H1 (cell line): ENCODE data around the gene MEIS3. TPM values are rescaled to one million over a fixed set of nuclear protein-coding genes. Genes with fewer than 3 reads are reported as not detected.
A peak's percentile ranks its signal among the peaks of the same experiment; 100 is the strongest.

Source experiments
- ATF2 ChIP-seq: IDR thresholded peaks from 2 replicates; pipeline ENCODE4 v1.6.1; 2012; ENCODE audit warnings: low read length, inconsistent platforms
- CEBPB ChIP-seq: IDR thresholded peaks from 2 replicates; pipeline ENCODE4 v1.6.1; 2012; ENCODE audit warnings: low read depth, low read length
- CHD1 ChIP-seq: IDR thresholded peaks from 2 replicates; pipeline ENCODE4 v1.6.1; 2012; ENCODE audit warnings: low read depth, low read length, improper control_type of control experiment
- CHD2 ChIP-seq: IDR thresholded peaks from 2 replicates; pipeline ENCODE4 v1.6.1; 2012; ENCODE audit warnings: low read length, improper control_type of control experiment
- CREB1 ChIP-seq: IDR thresholded peaks from 2 replicates; pipeline ENCODE4 v1.6.1; 2012; ENCODE audit warnings: inconsistent platforms
- CTBP2 ChIP-seq: IDR thresholded peaks from 2 replicates; pipeline ENCODE4 v1.7.0; 2011; ENCODE audit warnings: borderline replicate concordance, mild to moderate bottlenecking, moderate library complexity, mixed read lengths, low read length; ENCODE audit not compliant: insufficient read depth, insufficient read length
- EGR1 ChIP-seq: IDR thresholded peaks from 2 replicates; pipeline ENCODE4 v1.6.1; 2011; ENCODE audit warnings: low read depth, low read length, borderline replicate concordance
- EP300 ChIP-seq, 2 experiments: IDR thresholded peaks; 1 replicate in 1 of 2; 2 replicates in 1 of 2; pipeline ENCODE4 v1.6.1; 2011 to 2012; ENCODE audit warnings: low read depth in 2 of 2, low read length in 2 of 2, mild to moderate bottlenecking in 2 of 2, borderline replicate concordance in 1 of 2, inconsistent platforms in 1 of 2, moderate library complexity in 1 of 2
- EZH2 ChIP-seq: fragments of 200-600 bp; sonication (generic); IDR thresholded peaks from 2 replicates; pipeline ENCODE4 v1.7.1; 2012; ENCODE audit warnings: low read depth, mild to moderate bottlenecking, moderate library complexity, low read length, inconsistent platforms; ENCODE audit not compliant: severe bottlenecking
- GABPA ChIP-seq: IDR thresholded peaks from 2 replicates; pipeline ENCODE4 v1.6.1; 2011; ENCODE audit warnings: mild to moderate bottlenecking, low read length, moderate library complexity, borderline replicate concordance; ENCODE audit not compliant: insufficient read depth
- GTF2F1 ChIP-seq: IDR thresholded peaks from 2 replicates; pipeline ENCODE4 v1.6.1; 2012; ENCODE audit warnings: low read depth, low read length, improper control_type of control experiment, borderline replicate concordance
- HDAC2 ChIP-seq, 2 experiments: fragments of 300-600 bp in 1 of 2; sonication (generic) in 1 of 2; IDR thresholded peaks; 2 replicates each; pipeline ENCODE4 v1.6.1; 2011 to 2012; ENCODE audit warnings: low read depth in 2 of 2, low read length in 2 of 2, mild to moderate bottlenecking in 2 of 2, moderate library complexity in 2 of 2, borderline replicate concordance in 1 of 2, inconsistent platforms in 1 of 2
- JUND ChIP-seq: IDR thresholded peaks from 2 replicates; pipeline ENCODE4 v1.6.1; 2011; ENCODE audit warnings: mild to moderate bottlenecking, improper control_type of control experiment, low read length
- KDM1A ChIP-seq: fragments of 200-600, 300-600 bp; sonication (generic); IDR thresholded peaks from 2 replicates; pipeline ENCODE4 v1.7.1; 2016; ENCODE audit warnings: mild to moderate bottlenecking, low read length, borderline replicate concordance
- NANOG ChIP-seq: IDR thresholded peaks from 2 replicates; pipeline ENCODE4 v1.6.1; 2011; ENCODE audit warnings: low read length, low read depth, mild to moderate bottlenecking, inconsistent platforms; ENCODE audit not compliant: insufficient read depth, poor library complexity, severe bottlenecking
- POLR2A ChIP-seq, 2 experiments: IDR thresholded peaks; 1 replicate in 1 of 2; 2 replicates in 1 of 2; pipeline ENCODE4 v1.6.1; 2011; ENCODE audit warnings: low read depth in 2 of 2, low read length in 2 of 2, mild to moderate bottlenecking in 2 of 2; ENCODE audit errors: control extremely low read depth in 1 of 2
- POU5F1 ChIP-seq: IDR thresholded peaks from 2 replicates; pipeline ENCODE4 v1.6.1; 2011; ENCODE audit warnings: low read depth, mild to moderate bottlenecking, low read length, moderate library complexity
- RBBP5 ChIP-seq: IDR thresholded peaks from 2 replicates; pipeline ENCODE4 v1.7.1; 2012; ENCODE audit warnings: low read depth, mild to moderate bottlenecking, inconsistent platforms, low read length, moderate library complexity, borderline replicate concordance
- SP1 ChIP-seq: IDR thresholded peaks from 2 replicates; pipeline ENCODE4 v1.6.1; 2011; ENCODE audit warnings: low read depth, low read length
- SP4 ChIP-seq: IDR thresholded peaks from 2 replicates; pipeline ENCODE4 v1.6.1; 2012; ENCODE audit warnings: low read length, inconsistent platforms
- SRF ChIP-seq: IDR thresholded peaks from 2 replicates; pipeline ENCODE4 v1.6.1; 2011; ENCODE audit warnings: mild to moderate bottlenecking, low read depth, low read length, moderate library complexity
- TAF1 ChIP-seq: IDR thresholded peaks from 2 replicates; pipeline ENCODE4 v1.6.1; 2011; ENCODE audit warnings: mild to moderate bottlenecking, low read depth, low read length
- polyA plus RNA-seq, 7 experiments: library from polyadenylated mRNA; depleted of rRNA in 3 of 7; stranded (reverse) in 5 of 7; unstranded in 2 of 7; fragments of >200 nt in 5 of 7; fragments of 200-250 nt in 2 of 7; gene quantifications; 1 replicate in 5 of 7; 2 replicates in 1 of 7; 4 replicates in 1 of 7; pipeline versions ENCODE4 v1.2.1 to v1.2.3, GENCODE V29; 2011 to 2013; ENCODE audit warnings: missing spikeins in 2 of 7, mixed read lengths in 2 of 7
- total RNA-seq: library from RNA; stranded (reverse); fragmentation: NEBNext Ultra II Directional; extraction: Animal tissue kit (Norgen Biotek cat#: 25700); gene quantifications from 2 replicates; pipeline ENCODE4 v1.2.1, GENCODE V29; 2021

Gene MEIS3
- total and polyA plus RNA-seq, 2 of the 8 experiments (the other 6 are each of a cell fraction or from before 2014, with no cell fraction given): 24.5 to 28.2 TPM

GRCh38 chr19:47427241-47428176 is 8.2 kb upstream of the MEIS3 start (continued):
- TF ChIP-seq CEBPB: no peak
- TF ChIP-seq SP4: no peak
- no peak for TF ChIP-seq CREB1
- no peak for TF ChIP-seq EP300 (IDR thresholded peaks at IDR 0.05; ENCODE audit: borderline replicate concordance in 1 of 2, low read depth in 2 of 2, low read length in 2 of 2)
- TF ChIP-seq CHD2: no peak
- no peak for TF ChIP-seq KDM1A
- TF ChIP-seq SRF: peak; percentile 2; the same call in 1 of the 2 replicates
- TF ChIP-seq EGR1: peak; percentile 82
- TF ChIP-seq NANOG: no peak
- no peak for TF ChIP-seq JUND
- no peak for TF ChIP-seq HDAC2 (IDR thresholded peaks at IDR 0.05; ENCODE audit: borderline replicate concordance in 1 of 2, low read depth in 2 of 2, low read length in 2 of 2)
- no peak for TF ChIP-seq RBBP5
- TF ChIP-seq EZH2: no peak
- 0 out of 2 replicates have a peak, but pooled peaks have one; percentile 6 for TF ChIP-seq ATF2
- peak; percentile 72 for TF ChIP-seq SP1
- TF ChIP-seq POLR2A (IDR thresholded peaks at IDR 0.05; ENCODE audit: control extremely low read depth in 1 of 2, low read depth in 2 of 2, low read length in 2 of 2): 0 out of 3 replicates have a peak, but pooled peaks of 1 of the 2 experiments have one; percentile 21
- TF ChIP-seq CHD1: no peak
- TF ChIP-seq TAF1: 0 out of 2 replicates have a peak, but pooled peaks have one; percentile 16
- no peak for TF ChIP-seq GTF2F1
- TF ChIP-seq GABPA: no peak
- TF ChIP-seq POU5F1: no peak
- TF ChIP-seq CTBP2: no peak
